Lower lobe of right lung (tissue), 2 donors: ENCODE results near the gene WDR7. TPM values are rescaled to one million over a fixed set of nuclear protein-coding genes. Genes with fewer than 3 reads are reported as not detected.

Experiments
- ATAC-seq, 2 donors: fragments of 200-7000 bp; cut with Tn5 transposase; one replicate each; pipeline ENCODE4 v1.9.1; 2020 to 2022; ENCODE audit warnings: mild to moderate bottlenecking in 2 of 2, moderate library complexity in 2 of 2
- DNase-seq: peaks from one replicate; pipeline ENCODE4 v3.0.0-alpha.2; 2020
- H3K27ac ChIP-seq: fragments of 200-600 bp; one replicate; pipeline ENCODE4 v1.8.0; 2022
- H3K27me3 ChIP-seq: fragments of 200-600 bp; one replicate; pipeline ENCODE4 v1.8.0; 2022; ENCODE audit warnings: low read depth
- H3K36me3 ChIP-seq: fragments of 200-600 bp; one replicate; pipeline ENCODE4 v1.8.0; 2022; ENCODE audit warnings: mild to moderate bottlenecking
- H3K4me1 ChIP-seq: fragments of 200-600 bp; one replicate; pipeline ENCODE4 v1.8.0; 2022
- H3K4me3 ChIP-seq: fragments of 200-600 bp; one replicate; pipeline ENCODE4 v1.8.0; 2022; ENCODE audit warnings: mild to moderate bottlenecking
- H3K9me3 ChIP-seq: fragments of 200-600 bp; one replicate; pipeline ENCODE4 v1.8.0; 2022
- intact Hi-C: fragments of 100-400 bp; cut with DNase I; formaldehyde crosslinking; loops from one replicate; pipeline ENCODE4 v1.11.0; 2022
- total RNA-seq: library from RNA; stranded (reverse); fragmentation: NEBNext Ultra II Directional; extraction: Animal tissue kit (Norgen Biotek cat#: 25700); gene quantifications from one replicate; pipeline ENCODE4 v1.2.1, GENCODE V29; 2021
- TF ChIP-seq, protein P1 (sequence below): fragments of 200-600 bp; IDR thresholded peaks from one replicate; pipeline ENCODE4 v1.8.0; 2022; ENCODE audit warnings: antibody characterized with exemption, mild to moderate bottlenecking
- donor health status: DM: no; HTN: yes; CAD: no; lungs with severe emphysema.

WDR7 gene
- total RNA-seq, 1 donor from 2014 or later = 29.1 TPM

GRCh38 chr18:56662902-56663301 lies 11.7 kb downstream of the WDR7 start:
- Histone ChIP-seq H3K27me3 (no peaks in the 10 kb centered on the region), H3K36me3 (no peaks in the 10 kb centered on the region), H3K4me3 (no peak overlapping the region), H3K9me3 (no peaks in the 10 kb centered on the region), H3K27ac (no peak overlapping the region), H3K4me1 (no peaks in the 10 kb centered on the region)
- DNase-seq (no peak), ATAC-seq (no peak)
- TF ChIP-seq, protein P1, sequence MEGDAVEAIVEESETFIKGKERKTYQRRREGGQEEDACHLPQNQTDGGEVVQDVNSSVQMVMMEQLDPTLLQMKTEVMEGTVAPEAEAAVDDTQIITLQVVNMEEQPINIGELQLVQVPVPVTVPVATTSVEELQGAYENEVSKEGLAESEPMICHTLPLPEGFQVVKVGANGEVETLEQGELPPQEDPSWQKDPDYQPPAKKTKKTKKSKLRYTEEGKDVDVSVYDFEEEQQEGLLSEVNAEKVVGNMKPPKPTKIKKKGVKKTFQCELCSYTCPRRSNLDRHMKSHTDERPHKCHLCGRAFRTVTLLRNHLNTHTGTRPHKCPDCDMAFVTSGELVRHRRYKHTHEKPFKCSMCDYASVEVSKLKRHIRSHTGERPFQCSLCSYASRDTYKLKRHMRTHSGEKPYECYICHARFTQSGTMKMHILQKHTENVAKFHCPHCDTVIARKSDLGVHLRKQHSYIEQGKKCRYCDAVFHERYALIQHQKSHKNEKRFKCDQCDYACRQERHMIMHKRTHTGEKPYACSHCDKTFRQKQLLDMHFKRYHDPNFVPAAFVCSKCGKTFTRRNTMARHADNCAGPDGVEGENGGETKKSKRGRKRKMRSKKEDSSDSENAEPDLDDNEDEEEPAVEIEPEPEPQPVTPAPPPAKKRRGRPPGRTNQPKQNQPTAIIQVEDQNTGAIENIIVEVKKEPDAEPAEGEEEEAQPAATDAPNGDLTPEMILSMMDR = no peak
- intact Hi-C loops = no loop called here

GRCh38 chr18:56672391-56672790 lies 21.2 kb downstream of the WDR7 start:
- no peaks in the 10 kb centered on the region for H3K9me3 ChIP-seq
- ATAC-seq = no peak
- peaks cover 5% of the 10 kb centered on the region for H3K36me3 ChIP-seq
- no peak overlapping the region for H3K27ac ChIP-seq
- no peak for DNase-seq
- intact Hi-C loops = no loop called here
- H3K4me1 ChIP-seq = no peaks in the 10 kb centered on the region
- no peaks in the 10 kb centered on the region for H3K27me3 ChIP-seq
- TF ChIP-seq, protein P1 = no peak
- H3K4me3 ChIP-seq = no peak overlapping the region

DNA sequence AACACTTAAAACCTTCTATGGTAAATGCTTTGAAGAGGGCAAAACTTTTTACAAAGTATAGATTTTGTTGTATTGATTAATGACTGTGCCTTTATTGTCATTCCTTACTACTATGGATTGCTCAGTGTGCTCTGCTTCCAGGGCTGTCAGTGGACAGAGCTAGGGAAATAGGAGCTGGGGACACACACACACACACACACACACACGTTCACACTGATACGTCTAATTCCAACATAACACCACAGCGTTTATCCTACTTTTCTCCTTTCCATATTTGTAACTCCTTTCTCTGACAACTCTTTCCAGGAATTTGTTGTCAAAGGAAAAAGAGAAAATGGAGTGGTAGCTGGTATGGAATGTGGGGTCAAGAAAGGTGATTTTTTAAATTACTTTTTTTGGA lies 21.8 kb downstream of the WDR7 start:
- ATAC-seq (no peak), DNase-seq (no peak)
- Histone ChIP-seq H3K27me3 (no peaks in the 10 kb centered on the region), H3K4me3 (no peak overlapping the region), H3K9me3 (no peaks in the 10 kb centered on the region), H3K4me1 (no peaks in the 10 kb centered on the region), H3K27ac (no peak overlapping the region), H3K36me3 (peaks cover 5% of the 10 kb centered on the region)
- TF ChIP-seq, protein P1 = no peak
- intact Hi-C loops = no loop called here

- intact Hi-C loops = no loop called here
Measured at GRCh38 chr18:56676639-56677038, 25.5 kb downstream of the WDR7 start.

DNA sequence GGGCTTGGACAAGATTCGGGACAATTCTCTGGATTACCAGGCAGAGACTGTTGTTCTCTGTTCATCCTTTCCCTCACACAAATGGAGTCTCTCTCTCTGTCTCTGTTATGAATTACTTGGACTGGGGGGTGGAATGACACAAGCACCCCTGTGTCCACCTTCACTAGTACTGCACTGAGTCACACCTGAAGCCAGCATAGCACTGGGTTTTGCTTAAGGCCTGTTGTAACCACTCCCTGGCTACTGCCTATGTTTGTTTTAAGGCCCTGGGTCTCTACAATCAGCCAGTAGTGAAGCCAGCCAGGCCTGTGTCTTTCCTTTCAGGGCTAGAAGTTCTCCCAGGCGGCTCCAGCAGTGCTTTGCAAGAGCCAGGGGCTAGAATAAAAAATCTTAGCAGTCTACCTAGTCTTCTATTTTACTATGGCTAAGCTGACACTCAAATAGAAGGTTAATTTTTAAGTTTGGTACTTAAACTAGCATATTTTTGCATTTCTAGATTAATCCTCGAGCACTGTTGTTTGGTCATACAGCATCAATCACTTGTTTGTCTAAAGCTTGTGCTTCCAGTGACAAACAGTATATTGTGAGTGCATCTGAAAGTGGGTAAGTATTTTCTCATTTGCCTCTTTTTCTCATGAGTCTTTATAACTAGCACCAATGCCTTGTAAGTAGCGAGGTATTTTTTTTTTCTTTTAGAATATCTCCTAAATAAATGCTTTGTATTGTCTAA lies 27.8 kb downstream of the WDR7 start:
- intact Hi-C loops = no loop called here
- no peaks in the 10 kb centered on the region for H3K9me3 ChIP-seq
- TF ChIP-seq, protein P1 = no peak
- H3K27me3 ChIP-seq = no peaks in the 10 kb centered on the region
- H3K4me3 ChIP-seq = no peak overlapping the region
- H3K27ac ChIP-seq = no peak overlapping the region
- H3K4me1 ChIP-seq = no peaks in the 10 kb centered on the region
- ATAC-seq (no peak), DNase-seq (no peak)
- peaks cover 12% of the 10 kb centered on the region for H3K36me3 ChIP-seq

More at GRCh38 chr18:56676639-56677038, 25.5 kb downstream of the WDR7 start:
- Histone ChIP-seq H3K4me3 (no peak overlapping the region), H3K36me3 (peaks cover 5% of the 10 kb centered on the region), H3K4me1 (no peaks in the 10 kb centered on the region), H3K9me3 (no peaks in the 10 kb centered on the region), H3K27ac (no peak overlapping the region), H3K27me3 (no peaks in the 10 kb centered on the region)
- no peak for ATAC-seq
- no peak for DNase-seq
- TF ChIP-seq, protein P1 = no peak
